HL-60/S4 treated with retinoic acid at 250 ng/mL for 4 days and 3 days (cell line): ENCODE measurements around the gene PFDN4.
"Not testable (repeated sequence)": the region's sequence is repeated elsewhere in the genome, so short reads cannot be mapped to it uniquely, and the experiment has no call there.

Source experiments
- in situ Hi-C: fragments of 300-500 bp; cut with MboI; formaldehyde crosslinking; loops from 2 replicates; pipeline ENCODE4 v1.7.0; 2022; ENCODE audit warnings: low sequenced_read_pairs

PFDN4 gene

DNA sequence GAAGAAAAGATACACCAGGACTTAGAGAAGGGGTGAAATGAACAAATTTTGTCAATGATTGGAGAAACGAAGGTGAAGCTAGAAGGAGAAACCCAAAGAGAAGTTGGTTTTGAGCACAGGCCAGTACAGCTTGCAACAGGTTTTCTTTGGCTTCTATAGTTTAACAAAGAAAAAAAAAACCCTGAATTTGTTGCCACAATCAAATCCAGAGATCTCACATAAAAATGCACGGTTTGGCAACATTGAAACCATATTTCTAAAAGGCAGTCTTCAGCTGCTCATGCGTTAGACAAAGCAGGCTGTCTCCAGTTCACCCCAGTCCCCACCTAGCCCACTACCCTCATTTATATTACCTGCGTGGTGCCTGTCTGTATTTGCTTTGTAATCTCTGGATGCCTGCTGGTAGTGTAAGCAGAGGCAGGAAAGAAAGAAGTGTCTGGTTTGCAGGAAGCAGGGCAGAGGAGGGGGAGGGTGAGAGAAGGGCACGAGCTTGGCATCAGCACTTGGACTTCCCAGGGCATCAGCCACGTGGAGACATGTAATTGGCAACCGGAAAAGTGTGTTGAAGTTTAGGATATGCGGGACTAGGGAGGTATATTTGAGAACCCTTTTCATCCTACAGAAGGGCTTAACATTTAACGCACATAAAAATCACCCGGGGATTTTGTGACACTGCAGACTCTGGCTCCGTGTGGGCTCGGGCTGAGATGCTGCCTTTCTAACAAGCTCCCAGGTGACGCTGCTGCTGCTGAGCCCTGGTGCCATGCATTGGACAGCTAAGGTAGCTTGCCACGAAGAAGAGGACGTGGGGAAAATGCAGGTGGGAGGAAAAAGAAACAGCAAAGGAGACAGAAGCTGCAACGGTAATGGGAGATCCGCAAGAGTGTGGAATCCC lies 14.4 kb downstream of the PFDN4 start:
- in situ Hi-C loops = no loop called here

DNA sequence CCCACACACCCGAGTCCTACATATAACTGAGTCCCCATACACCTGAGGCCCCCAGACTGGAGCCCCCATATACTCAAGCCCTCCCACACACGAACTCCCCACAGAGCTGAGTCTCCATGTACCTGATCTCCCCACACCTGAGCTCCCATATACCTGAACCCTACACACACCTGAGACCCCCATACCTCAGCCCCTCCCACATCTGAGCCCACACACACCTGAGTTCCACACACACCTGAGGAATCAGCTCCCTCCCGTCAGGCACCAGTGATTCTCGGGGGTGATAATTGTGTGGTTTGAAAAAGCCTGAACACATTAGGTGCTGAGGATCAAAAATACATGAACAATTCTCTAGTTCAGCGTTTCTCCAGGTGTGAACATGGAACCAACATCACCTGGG lies 15.4 kb downstream of the PFDN4 start:
- in situ Hi-C loops = no loop called here

DNA sequence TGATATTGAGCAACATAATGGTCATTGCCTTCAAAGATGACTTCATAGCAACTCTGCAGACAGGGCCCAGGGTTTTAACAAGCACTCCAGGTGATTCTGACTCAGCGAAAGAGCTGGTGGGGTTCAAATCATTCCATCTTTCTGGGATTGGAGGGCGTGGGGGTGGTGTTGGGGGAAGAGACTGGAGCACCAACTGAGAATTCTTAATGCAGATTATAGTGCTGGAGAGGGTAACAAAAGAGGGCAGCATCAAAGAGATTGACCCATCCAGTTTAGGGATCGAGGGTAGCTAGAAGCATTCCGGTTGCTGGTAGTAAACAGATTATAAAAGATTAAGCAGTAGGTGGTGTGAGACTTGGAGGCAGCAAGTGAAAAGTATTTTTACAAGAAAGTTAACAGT lies 15.9 kb downstream of the PFDN4 start:
- in situ Hi-C loops = no loop called here

DNA sequence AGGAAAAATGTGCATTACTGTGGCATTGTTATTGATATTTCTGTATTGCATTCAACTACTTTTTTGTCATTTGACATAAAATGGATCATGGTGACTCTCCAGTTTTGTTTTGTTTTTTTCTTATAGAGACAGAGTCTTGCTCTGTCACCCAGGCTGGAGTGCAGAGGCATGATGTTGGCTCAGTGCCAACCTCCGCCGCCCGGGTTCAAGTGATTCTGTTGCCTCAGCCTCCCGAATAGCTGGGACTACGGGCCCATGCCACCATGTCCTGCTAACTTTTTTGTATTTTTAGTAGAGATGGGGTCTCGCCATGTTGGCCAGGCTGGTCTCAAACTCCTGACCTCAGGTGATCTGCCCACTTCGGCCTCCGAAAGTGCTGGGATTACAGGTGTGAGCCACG lies 16.8 kb downstream of the PFDN4 start:
- in situ Hi-C loops = not testable (repeated sequence)

DNA sequence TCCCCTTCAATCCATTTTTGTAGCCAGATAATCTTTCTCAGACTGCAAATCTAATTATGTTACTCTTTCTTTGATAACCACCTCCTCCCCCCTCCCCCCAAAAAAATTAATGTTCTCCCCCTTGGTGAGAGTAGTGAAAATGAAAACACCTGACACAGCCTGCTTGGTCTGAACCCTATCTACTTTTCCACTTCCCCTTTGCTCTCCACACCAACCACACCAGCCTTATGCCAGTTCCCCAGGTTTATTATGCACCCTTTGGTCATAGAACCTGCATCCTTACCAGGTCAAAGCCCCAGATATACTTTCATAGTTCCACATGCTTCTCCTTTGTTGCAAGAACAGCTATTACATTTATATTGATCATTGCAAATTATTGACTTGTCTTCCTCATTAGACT lies 19.4 kb downstream of the PFDN4 start:
- in situ Hi-C loops = no loop called here

DNA sequence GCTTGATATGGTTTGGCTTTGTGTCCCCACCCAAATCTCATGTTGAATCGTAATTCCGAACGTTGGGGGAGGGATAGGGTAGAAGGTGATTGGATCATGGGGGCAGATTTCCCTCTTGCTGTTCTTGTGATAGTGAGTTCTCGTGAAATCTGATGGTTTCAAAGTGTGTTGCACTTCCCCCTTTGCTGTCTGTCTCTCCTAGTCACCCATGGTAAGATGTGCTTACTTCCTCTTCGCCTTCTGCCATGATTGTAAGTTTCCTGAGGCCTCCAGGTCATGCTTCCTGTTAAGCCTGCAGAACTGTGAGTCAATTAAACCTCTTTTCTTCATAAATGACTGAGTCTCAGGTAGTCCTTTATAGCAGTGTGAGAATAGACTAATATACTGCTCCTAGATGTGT lies 19.9 kb downstream of the PFDN4 start:
- in situ Hi-C loops = no loop called here

DNA sequence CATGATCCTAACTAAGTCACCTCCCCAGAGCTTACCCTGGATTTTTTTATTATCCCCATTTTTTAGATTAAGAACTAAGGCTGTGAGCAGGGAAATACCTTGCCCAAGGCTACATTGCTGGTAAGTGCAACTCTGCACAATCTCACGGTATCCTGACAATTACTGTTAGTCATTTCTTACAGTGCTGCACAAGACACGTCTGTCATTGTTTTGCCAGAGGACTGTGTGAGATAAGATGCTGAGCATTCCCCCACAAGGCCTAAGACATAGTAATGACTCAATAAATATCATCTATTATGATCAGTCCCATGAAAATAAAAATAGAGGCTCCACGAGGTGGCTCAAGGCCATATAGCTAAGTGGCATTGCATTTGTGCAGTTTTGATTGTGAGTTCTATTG lies 21.0 kb downstream of the PFDN4 start:
- in situ Hi-C loops = no loop called here

DNA sequence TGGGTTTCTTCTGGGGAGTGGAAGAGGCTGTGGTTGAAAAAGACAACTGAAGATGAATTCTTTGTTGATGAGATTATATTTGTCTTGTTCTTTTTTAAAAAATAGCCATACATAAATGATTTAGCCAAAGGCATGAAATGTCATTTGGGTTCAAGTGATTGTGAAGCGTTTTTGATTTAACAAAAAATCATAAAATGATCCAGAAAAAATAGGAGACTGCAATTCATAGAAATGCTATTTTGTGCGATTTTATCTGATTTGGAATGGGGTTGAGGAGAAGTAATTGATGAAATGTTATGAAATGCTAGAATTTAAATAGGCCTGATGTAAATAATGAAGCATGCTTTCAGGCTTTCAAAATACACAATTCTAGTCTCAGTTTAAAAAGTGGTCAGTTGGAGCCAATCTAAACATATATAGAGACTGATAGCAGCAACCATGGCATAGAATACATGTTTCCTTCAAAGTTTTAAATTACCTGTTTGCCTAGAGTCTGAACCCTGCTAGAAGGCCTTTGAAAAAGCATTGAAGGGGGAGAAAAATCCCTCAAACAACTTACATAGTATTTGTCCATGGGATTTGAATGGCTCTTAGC lies 21.8 kb downstream of the PFDN4 start:
- in situ Hi-C loops = no loop called here

DNA sequence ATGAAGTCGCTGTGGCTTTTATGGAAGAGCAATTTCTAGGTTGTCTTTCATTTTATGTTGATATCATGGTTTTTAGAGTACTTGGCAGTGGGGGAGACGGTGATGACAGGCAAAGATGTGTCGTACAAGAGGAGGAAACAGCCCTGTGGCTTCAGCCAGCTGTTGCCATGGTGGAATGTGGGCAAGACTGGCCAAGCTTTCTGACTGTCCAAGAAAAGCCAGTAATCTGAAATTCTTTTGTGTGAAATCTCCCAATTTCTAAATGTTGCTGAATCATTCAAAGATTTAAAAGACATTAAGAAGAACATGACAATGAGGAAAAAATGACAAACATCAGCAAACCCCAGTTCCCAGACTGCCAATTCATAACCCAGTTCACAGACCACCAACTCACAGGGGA lies 23.1 kb downstream of the PFDN4 start:
- in situ Hi-C loops = no loop called here

DNA sequence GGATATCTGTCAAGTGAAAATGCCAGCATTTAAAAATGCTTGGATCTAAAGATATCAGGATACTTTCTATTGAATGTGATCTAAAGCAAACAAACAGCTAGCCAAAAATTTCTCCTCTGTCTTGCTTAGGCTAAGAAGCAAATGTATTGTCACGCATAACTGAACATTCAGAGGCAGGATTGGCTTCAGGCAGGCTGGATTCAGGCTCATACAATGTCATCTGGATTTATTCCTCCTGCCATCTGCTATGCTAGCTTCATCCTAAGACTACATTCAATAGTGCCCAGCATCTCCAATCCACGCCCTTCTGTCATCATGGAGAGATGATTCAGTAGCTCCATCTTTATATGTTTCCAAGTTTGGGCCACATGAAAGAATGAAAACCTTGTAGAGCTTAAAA lies 27.1 kb downstream of the PFDN4 start:
- in situ Hi-C loops = no loop called here

DNA sequence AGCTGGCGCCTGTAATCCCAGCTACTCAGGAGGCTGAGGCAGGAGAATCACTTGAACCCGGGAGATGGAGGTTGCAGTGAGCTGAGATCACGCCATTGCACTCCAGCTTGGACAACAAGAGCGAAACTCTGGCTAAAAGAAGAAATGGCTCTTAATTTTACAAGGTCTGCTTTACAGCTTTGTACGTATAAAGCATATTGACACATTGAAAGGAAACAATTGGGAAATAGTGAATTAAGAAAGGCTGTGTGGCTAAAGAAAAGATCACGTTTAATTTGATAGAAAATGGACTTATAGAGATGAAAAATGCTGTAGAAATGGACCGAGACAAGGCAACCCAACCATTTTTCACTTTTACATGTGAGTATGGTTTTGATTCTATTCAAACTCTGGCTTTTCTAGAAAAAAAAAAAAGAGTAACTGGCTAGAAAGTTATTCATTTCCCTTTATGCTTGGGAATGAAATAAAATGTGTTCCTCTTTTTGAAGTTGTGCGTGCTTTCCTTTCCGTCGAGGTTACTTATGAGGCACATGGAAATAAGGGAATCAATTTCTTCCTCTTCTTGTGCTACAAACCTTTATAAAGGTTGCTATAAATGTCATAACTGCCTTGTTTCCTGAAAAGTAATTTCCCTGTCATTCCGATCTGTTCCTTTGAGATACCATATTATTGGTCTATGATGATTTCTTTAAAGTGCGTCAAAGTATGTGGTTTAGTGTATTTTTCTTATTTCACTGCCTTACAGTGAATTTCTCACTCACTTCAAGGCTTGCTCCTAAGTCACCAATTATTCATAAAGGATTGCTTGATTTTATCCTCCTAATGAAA lies 29.4 kb downstream of the PFDN4 start:
- in situ Hi-C loops = no loop called here

DNA sequence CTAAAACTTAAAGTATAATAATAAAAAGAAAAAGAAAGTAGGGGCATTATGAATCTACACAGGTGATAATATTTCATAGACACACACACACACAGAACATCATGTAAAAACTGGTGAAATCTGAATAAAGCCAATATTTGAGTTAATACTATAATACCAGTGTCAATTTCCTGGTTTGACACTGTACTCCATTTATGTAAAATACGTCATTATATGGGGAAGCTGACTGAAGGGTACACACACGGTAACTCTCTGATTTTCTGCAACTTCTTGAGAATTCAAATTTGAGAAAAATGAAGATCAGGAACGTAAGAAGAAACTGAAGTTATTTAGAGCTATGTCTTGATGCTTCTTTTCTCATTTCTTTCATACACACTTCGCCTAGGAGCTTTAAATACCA lies 36.2 kb downstream of the PFDN4 start:
- in situ Hi-C loops = no loop called here

DNA sequence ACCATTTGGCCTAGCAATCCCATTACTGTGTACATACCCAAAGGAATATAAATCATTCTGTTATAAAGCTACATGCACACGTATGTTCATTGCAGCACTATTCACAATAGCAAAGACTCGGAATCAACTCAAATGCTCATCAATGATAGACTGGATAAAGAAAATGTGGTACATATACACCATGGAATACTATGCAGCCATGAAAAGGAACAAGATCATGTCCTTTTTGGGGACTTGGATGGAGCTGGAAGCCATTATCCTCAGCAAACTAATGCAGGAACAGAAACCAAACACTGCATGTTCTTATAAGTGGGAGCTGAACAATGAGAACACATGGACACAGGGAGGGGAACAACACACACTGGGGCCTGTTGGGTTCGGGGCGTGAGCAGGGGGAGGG lies 40.8 kb downstream of the PFDN4 start:
- in situ Hi-C loops = not testable (repeated sequence)

DNA sequence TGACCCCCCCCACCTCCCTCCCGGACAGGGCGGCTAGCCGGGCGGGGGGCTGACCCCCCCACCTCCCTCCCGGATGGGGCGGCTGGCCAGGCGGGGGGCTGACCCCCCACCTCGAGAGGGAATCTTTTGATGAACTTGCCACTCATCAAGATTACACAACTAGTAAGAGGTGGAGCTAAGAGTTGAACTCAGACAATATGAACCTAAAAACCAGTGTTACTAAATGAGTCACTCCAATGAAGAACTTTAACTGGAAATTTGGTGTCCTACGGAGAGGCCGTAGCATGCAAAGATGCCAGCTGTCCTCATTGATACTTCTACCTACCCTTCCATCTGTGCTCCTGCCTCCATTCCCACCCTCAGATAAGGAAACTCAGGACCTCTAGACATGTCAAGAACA lies 42.8 kb downstream of the PFDN4 start:
- in situ Hi-C loops = no loop called here

DNA sequence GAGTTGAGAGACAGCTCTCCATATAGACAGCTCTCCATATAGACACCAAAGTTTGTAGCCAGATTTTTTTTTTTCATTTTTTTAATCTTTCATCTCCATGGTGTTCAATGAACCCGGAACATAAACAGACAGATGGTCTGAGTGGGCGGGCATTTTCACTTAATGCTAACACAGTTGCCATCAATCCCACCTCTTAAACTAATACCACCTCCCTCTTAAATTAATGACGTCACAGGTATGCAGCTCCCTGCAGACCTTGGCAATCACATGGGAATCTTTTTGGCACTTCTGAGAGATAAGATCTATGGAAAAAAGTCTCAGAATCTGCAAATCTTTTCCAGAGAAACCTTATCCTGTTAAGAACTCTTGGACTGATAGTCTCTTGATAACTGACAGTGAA lies 43.2 kb downstream of the PFDN4 start:
- in situ Hi-C loops = no loop called here

DNA sequence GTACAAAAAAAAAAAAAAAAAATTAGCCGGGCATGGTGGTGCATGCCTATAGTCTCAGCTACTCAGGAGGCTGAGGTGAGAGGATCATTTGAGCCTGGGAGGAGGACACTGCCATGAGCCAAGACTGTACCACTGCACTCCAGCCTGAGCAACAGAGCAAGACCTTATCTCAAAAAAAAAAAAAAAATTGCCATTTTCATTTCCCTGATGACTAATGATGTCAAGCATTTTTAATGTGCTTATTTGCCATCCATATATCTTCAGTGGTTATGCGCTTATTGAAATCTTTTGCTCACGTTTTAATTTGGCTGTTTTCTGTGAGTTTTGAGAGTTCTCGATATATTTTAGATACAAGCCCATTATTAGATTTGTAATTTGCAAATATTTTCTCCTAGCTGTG lies 46.7 kb downstream of the PFDN4 start:
- in situ Hi-C loops = no loop called here

DNA sequence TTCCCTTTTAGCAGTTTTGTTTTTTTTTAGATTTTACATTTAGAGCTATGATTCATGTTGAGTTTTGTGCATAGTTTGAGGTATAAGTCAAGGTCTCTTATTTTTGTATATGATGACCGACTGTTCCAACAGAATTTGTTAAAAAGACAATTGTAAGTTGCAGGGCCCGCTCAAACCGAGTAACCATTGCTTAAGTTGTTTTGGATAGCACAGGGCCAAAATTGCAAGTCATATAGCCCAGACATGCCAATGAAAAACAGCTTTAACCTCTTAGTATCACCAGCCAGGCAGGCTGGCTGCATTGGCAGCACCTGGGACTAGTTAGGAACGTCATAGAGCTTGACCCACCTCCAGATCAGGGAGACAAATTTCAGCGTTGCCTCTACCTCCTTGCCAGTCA lies 47.3 kb downstream of the PFDN4 start:
- in situ Hi-C loops = no loop called here

DNA sequence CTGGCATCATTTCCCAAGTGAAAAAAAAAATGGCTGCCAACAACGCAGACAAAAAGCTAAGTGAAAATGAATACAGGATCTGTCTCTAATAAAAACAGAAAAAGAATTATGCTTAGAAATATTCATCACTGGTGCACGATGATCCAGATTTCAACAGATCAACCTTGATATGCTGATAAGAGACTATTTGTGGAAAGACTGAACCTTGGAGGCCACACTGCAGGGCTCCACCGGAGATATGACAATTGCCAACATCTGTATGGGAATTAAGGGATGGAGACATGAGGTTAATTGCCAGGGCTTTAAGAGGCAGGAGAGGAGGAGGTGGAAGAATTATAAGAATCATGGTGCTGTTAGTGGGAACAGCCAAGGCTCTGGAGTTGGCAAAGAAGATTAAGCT lies 48.3 kb downstream of the PFDN4 start:
- in situ Hi-C loops = no loop called here

DNA sequence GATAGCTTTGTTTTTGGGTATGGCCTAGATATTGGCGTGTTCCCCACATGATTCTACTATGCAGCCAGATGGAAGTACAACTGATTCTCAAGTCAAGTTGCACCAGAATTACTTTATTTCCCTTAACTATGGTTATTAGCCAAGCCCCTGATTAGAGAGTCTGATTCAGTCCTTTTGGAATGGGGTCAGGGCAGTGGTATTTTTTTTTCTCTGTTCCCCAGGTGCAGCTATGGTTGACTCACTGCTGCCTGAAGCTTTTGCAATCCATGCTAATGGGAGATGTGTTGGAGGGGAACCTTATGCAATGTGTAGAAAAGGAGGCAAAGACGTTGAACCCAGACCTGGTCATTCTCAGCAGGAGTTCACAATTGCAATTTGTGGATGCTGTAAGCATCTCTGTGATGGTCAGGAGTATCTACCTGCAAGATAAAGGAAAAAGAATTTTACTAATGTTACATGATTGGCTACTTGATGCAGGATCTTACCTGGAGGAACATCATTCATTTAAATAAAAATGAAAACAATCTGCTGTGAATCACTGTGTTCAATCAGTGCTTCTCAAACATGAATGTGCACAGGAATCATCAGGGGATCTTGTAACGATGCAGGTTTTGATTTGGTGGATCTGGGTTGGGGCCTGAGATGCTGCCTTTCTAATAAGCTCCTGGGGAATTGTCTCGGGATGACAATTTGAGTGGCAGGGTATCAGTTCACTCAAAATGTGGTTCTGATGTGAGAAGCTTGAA lies 49.4 kb downstream of the PFDN4 start:
- in situ Hi-C loops = no loop called here

DNA sequence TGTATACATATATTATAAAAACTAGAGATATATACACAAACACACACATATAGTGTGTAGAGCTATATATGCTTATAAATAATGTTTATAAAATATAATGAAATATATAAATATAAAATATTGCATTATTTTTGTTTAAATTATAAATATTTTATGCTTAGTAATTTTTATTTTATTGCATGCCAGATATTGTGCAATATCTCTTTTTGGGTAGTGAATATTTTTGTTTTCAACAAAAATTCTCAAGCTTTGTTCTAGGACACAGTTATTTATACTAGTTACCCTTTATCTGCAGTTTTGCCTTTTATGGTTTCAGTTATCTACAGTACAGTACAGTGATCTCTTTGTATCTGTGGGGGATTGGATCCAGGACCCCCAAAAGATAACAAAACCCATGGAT lies 52.2 kb downstream of the PFDN4 start:
- in situ Hi-C loops = no loop called here

DNA sequence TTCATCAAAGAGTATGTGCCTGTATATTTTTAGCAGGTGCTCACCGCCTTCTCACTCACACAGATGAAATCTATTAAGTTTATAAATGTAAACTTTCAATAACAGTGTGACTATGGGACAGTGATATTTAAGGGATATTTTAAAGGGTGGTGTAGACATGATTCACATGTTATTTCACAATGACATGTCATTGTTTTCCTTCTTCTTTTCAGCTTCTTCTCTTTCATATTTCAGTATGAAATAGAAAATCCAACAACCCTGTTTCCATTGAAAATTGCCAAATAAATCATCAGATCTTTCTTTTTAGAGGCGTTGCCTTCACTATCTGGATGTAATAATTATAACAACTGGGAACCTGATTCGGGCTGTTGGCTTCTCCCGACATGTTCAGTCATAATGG lies 54.8 kb downstream of the PFDN4 start:
- in situ Hi-C loops = no loop called here
